HCT116 (cell line): ENCODE results near the gene GAB2. TPM values are rescaled to one million over a fixed set of nuclear protein-coding genes. Genes with fewer than 3 reads are reported as not detected.

Source experiments
- ATAC-seq: fragments of 200-7000 bp; cut with Tn5 transposase; 2 replicates; pipeline ENCODE4 v1.9.1; 2020; ENCODE audit warnings: mild to moderate bottlenecking, moderate library complexity
- BruUV-seq: library from RNA; stranded (reverse); fragments of 400-500 nt; replicated peaks from 2 replicates; lab custom pipeline; 2021; lab: Mats Ljungman, UMichigan
- CTCF ChIA-PET: fragments of 300-600 bp; sonication (Branson Sonifier 250); formaldehyde crosslinking; loops from one replicate; lab custom pipeline; 2021; ENCODE audit warnings: antibody characterized with exemption; lab: Charles Lee
- POLR2A ChIA-PET: fragments of 300-600, 350-600 bp; sonication (Branson Sonifier 250); formaldehyde crosslinking; loops from one replicate; lab custom pipeline; 2021; ENCODE audit warnings: antibody characterized with exemption; lab: Charles Lee
- RAD21 ChIA-PET, 2 experiments: fragments of 300-600 bp; sonication (Branson Sonifier 250); formaldehyde crosslinking; loops; one replicate each; lab custom pipeline; 2023; ENCODE audit warnings: low total read pairs in 2 of 2; ENCODE audit not compliant: uncharacterized antibody in 2 of 2, unreplicated experiment in 2 of 2, low non-redundant PET in 1 of 2; lab: Charles Lee
- DNase-seq: peaks from one replicate; pipeline ENCODE4 v3.0.0-alpha.2; 2010; ENCODE audit warnings: low read depth, low spot score
- H2AFZ ChIP-seq: fragments of 200-600 bp; shearing (Covaris generic), sonication (generic); 2 replicates; pipeline ENCODE4 v1.6.1; 2017; ENCODE audit warnings: low read depth, mixed run types, mixed read lengths, antibody characterized with exemption, low read length; ENCODE audit not compliant: poor library complexity, severe bottlenecking
- H3K27ac ChIP-seq: 2 replicates; pipeline ENCODE4 v1.5.1; 2012; ENCODE audit warnings: low read depth, low read length
- H3K27me3 ChIP-seq: fragments of 200-600 bp; sonication (generic); 2 replicates; pipeline ENCODE4 v1.6.1; 2016; ENCODE audit warnings: mixed run types, low read length, mixed read lengths; ENCODE audit not compliant: insufficient read depth
- H3K36me3 ChIP-seq, 2 experiments: fragments of 200-500 bp in 1 of 2; fragments of 200-600 bp in 1 of 2; sonication (Bioruptor generic) in 1 of 2; sonication (generic) in 1 of 2; 2 replicates each; pipeline versions ENCODE4 v1.5.1 to v1.6.1; 2014 to 2016; ENCODE audit warnings: low read length in 2 of 2, inconsistent platforms in 1 of 2, mixed read lengths in 1 of 2, mixed run types in 1 of 2; ENCODE audit not compliant: insufficient read depth in 2 of 2, control insufficient read depth in 1 of 2
- H3K4me1 ChIP-seq, 2 experiments: fragments of 200-600 bp in 1 of 2; sonication (generic) in 1 of 2; 2 replicates each; pipeline versions ENCODE4 v1.5.1 to v1.6.1; 2012 to 2017; ENCODE audit warnings: low read length in 2 of 2, inconsistent platforms in 1 of 2, mild to moderate bottlenecking in 1 of 2, mixed read lengths in 1 of 2, mixed run types in 1 of 2, moderate library complexity in 1 of 2; ENCODE audit not compliant: insufficient read depth in 2 of 2, control insufficient read depth in 1 of 2
- H3K4me2 ChIP-seq: fragments of 200-600 bp; sonication (generic); 2 replicates; pipeline ENCODE4 v1.6.1; 2017; ENCODE audit warnings: mixed run types, low read length, mixed read lengths
- H3K4me3 ChIP-seq, 2 experiments: fragments of 200-600 bp in 1 of 2; sonication (generic) in 1 of 2; replicated peaks in 1 of 2; 2 replicates each; pipeline ENCODE4 v1.5.1; 2011 to 2016; ENCODE audit warnings: low read length in 2 of 2, control low read depth in 1 of 2, low read depth in 1 of 2, mild to moderate bottlenecking in 1 of 2, mixed read lengths in 1 of 2, mixed run types in 1 of 2
- H3K79me2 ChIP-seq: fragments of 200-600 bp; sonication (generic); 2 replicates; pipeline ENCODE4 v1.6.1; 2017; ENCODE audit warnings: mild to moderate bottlenecking, mixed run types, low read length, moderate library complexity, mixed read lengths; ENCODE audit not compliant: insufficient read depth
- H3K9ac ChIP-seq: fragments of 200-600 bp; sonication (generic); 2 replicates; pipeline ENCODE4 v1.6.1; 2016; ENCODE audit warnings: low read length, mixed read lengths
- H3K9me2 ChIP-seq: fragments of 200-600 bp; sonication (generic), shearing (Covaris generic); 2 replicates; pipeline ENCODE4 v1.6.1; 2017; ENCODE audit warnings: mixed run types, mild to moderate bottlenecking, moderate library complexity; ENCODE audit not compliant: insufficient read depth
- H3K9me3 ChIP-seq, 2 experiments: fragments of 200-500 bp in 1 of 2; fragments of 200-600 bp in 1 of 2; sonication (Bioruptor generic) in 1 of 2; sonication (generic) in 1 of 2; 2 replicates each; pipeline ENCODE4 v1.6.1; 2014 to 2017; ENCODE audit warnings: low read length in 2 of 2, mixed read lengths in 2 of 2, inconsistent platforms in 1 of 2, low read depth in 1 of 2, mild to moderate bottlenecking in 1 of 2, mixed run types in 1 of 2, moderate library complexity in 1 of 2; ENCODE audit not compliant: control insufficient read depth in 1 of 2, insufficient read depth in 1 of 2
- H4K20me1 ChIP-seq: fragments of 200-600 bp; sonication (generic), shearing (Covaris generic); 2 replicates; pipeline ENCODE4 v1.6.1; 2017; ENCODE audit warnings: mixed run types, mild to moderate bottlenecking, moderate library complexity; ENCODE audit not compliant: insufficient read depth
- ATF3 ChIP-seq: IDR thresholded peaks from 2 replicates; pipeline ENCODE4 v1.6.1; 2012
- CBX3 ChIP-seq: IDR thresholded peaks from 2 replicates; pipeline ENCODE4 v1.6.1; 2012; ENCODE audit warnings: low read depth
- CEBPB ChIP-seq: IDR thresholded peaks from 2 replicates; pipeline ENCODE4 v1.6.1; 2012; ENCODE audit warnings: low read depth
- EZH2 ChIP-seq: fragments of 200-600 bp; sonication (generic); IDR thresholded peaks from 2 replicates; pipeline ENCODE4 v1.6.1; 2017; ENCODE audit warnings: antibody characterized with exemption, mixed run types
- EZH2phosphoT487 ChIP-seq: fragments of 200-600 bp; IDR thresholded peaks from 2 replicates; pipeline ENCODE4 v1.6.1; 2018; ENCODE audit warnings: antibody characterized with exemption, borderline replicate concordance
- FOSL1 ChIP-seq: IDR thresholded peaks from 2 replicates; pipeline ENCODE4 v1.6.1; 2012; ENCODE audit warnings: low read depth
- JUND ChIP-seq: IDR thresholded peaks from 2 replicates; pipeline ENCODE4 v1.6.1; 2012
- POLR2A ChIP-seq: IDR thresholded peaks from 2 replicates; pipeline ENCODE4 v1.7.0; 2011; ENCODE audit warnings: borderline replicate concordance; ENCODE audit not compliant: insufficient read depth, insufficient read length; ENCODE audit errors: extremely low read depth
- POLR2AphosphoS5 ChIP-seq: IDR thresholded peaks from 2 replicates; pipeline ENCODE4 v1.6.1; 2011; ENCODE audit warnings: mild to moderate bottlenecking, low read depth, low read length, moderate library complexity
- RAD21 ChIP-seq: IDR thresholded peaks from 2 replicates; pipeline ENCODE4 v1.6.1; 2012; ENCODE audit warnings: low read depth, mild to moderate bottlenecking
- REST ChIP-seq: IDR thresholded peaks from 2 replicates; pipeline ENCODE4 v1.6.1; 2012; ENCODE audit warnings: low read depth
- SIN3A ChIP-seq: IDR thresholded peaks from 2 replicates; pipeline ENCODE4 v1.6.1; 2012; ENCODE audit warnings: low read depth
- SP1 ChIP-seq: IDR thresholded peaks from 2 replicates; pipeline ENCODE4 v1.6.1; 2012; ENCODE audit warnings: low read depth
- TCF7L2 ChIP-seq: IDR thresholded peaks from 2 replicates; pipeline ENCODE4 v1.7.0; 2011; ENCODE audit warnings: borderline replicate concordance, inconsistent platforms; ENCODE audit not compliant: insufficient read depth, insufficient read length; ENCODE audit errors: extremely low read depth
- YY1 ChIP-seq: IDR thresholded peaks from 2 replicates; pipeline ENCODE4 v1.6.1; 2011; ENCODE audit warnings: low read length, low read depth, moderate library complexity, mild to moderate bottlenecking; ENCODE audit not compliant: insufficient replicate concordance; ENCODE audit errors: extremely low read depth
- ZBTB33 ChIP-seq: IDR thresholded peaks from 2 replicates; pipeline ENCODE4 v1.6.1; 2011; ENCODE audit warnings: mild to moderate bottlenecking, low read length, moderate library complexity; ENCODE audit not compliant: insufficient replicate concordance; ENCODE audit errors: extremely low read depth
- ZFX ChIP-seq: fragments of 450-650 bp; IDR thresholded peaks from 2 replicates; pipeline ENCODE4 v1.6.1; 2017
- ZNF274 ChIP-seq: fragments of 200-500 bp; sonication (Bioruptor generic); IDR thresholded peaks from 2 replicates; pipeline ENCODE4 v1.6.1; 2014; ENCODE audit warnings: mild to moderate bottlenecking, low read depth, low read length, inconsistent platforms
- intact Hi-C: fragments of 100-400 bp; cut with micrococcal nuclease; formaldehyde crosslinking; loops from 2 replicates; pipeline ENCODE4 v1.10.0; 2022
- total RNA-seq: library from RNA; stranded (reverse); gene quantifications from one replicate; pipeline ENCODE4 v1.2.1, GENCODE V29; 2021; ENCODE audit not compliant: unreplicated experiment
- TF ChIP-seq, protein P1 (sequence below): IDR thresholded peaks from 2 replicates; pipeline ENCODE4 v1.6.1; 2012

The GAB2 gene
- total RNA-seq, 1 experiment from 2014 or later = 1.9 TPM

- Histone ChIP-seq H3K9me3 (no peaks in the 10 kb centered on the region), H3K36me3 (no peaks in the 10 kb centered on the region), H3K4me1 (peaks cover 0 to 3% of the 10 kb centered on the region in 2 experiments; a peak in 1 of 4 replicates), H4K20me1 (no peaks in the 10 kb centered on the region), H3K9me2 (no peaks in the 10 kb centered on the region), H3K4me3 (no peak overlapping the region), H2AFZ (no peak overlapping the region), H3K27ac (no peak overlapping the region), H3K79me2 (no peaks in the 10 kb centered on the region), H3K9ac (no peak overlapping the region), H3K4me2 (no peak overlapping the region), H3K27me3 (no peaks in the 10 kb centered on the region)
- ChIA-PET CTCF (no interaction called here), POLR2A (interaction anchor here (0.6 kb wide), 1 partner anchor 29 kb away, joined by 3 read pairs; no protein-coding TSS in a partner anchor), RAD21 (no interaction called here)
- DNase-seq = no peak
- intact Hi-C loops = no loop called here
- ATAC-seq = no peak
- BruUV-seq = no TSS peak
- no peak for TF ChIP-seq JUND
- no peak for TF ChIP-seq EZH2
- no peak for TF ChIP-seq ZNF274
- TF ChIP-seq REST = no peak
- TF ChIP-seq ZBTB33 = no peak
- TF ChIP-seq POLR2A = no peak
- no peak for TF ChIP-seq EZH2phosphoT487
- no peak for TF ChIP-seq RAD21
- no peak for TF ChIP-seq YY1
- no peak for TF ChIP-seq CBX3
- no peak for TF ChIP-seq CEBPB
- TF ChIP-seq ZFX = no peak
- TF ChIP-seq, protein P1, sequence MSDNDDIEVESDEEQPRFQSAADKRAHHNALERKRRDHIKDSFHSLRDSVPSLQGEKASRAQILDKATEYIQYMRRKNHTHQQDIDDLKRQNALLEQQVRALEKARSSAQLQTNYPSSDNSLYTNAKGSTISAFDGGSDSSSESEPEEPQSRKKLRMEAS = no peak
- no peak for TF ChIP-seq FOSL1
- no peak for TF ChIP-seq SP1
- no peak for TF ChIP-seq ATF3
- no peak for TF ChIP-seq TCF7L2
- no peak for TF ChIP-seq SIN3A
- TF ChIP-seq POLR2AphosphoS5 = no peak
Observed at GRCh38 chr11:78291503-78292108, 126.0 kb downstream of the GAB2 start.
